CD4-positive, alpha-beta T cell (primary cell): ENCODE results near the gene GPR33. TPM values are rescaled to one million over a fixed set of nuclear protein-coding genes. Genes with fewer than 3 reads are reported as not detected.
"Not testable (repeated sequence)": the region's sequence is repeated elsewhere in the genome, so short reads cannot be mapped to it uniquely, and the experiment has no call there.

Experiments
- ATAC-seq: fragments of 200-7000 bp; cut with Tn5 transposase; one replicate; pipeline ENCODE4 v1.10.0; 2022; ENCODE audit warnings: mild to moderate bottlenecking; ENCODE audit not compliant: poor library complexity
- CTCF ChIA-PET: fragments of 350-600 bp; sonication (Branson Sonifier 250); formaldehyde crosslinking; loops from one replicate; lab custom pipeline; 2021; ENCODE audit warnings: antibody characterized with exemption, inconsistent platforms; lab: Charles Lee
- POLR2A ChIA-PET: fragments of 350-600 bp; sonication (Branson Sonifier 250); formaldehyde crosslinking; loops from one replicate; lab custom pipeline; 2021; ENCODE audit warnings: antibody characterized with exemption, inconsistent platforms; lab: Charles Lee
- DNase-seq, 14 experiments: peaks; one replicate each; pipeline ENCODE4 v3.0.0-alpha.2; 2013 to 2020; ENCODE audit warnings: mixed read lengths in 2 of 14
- H3K27ac ChIP-seq, 2 donors: one replicate each; pipeline versions ENCODE4 v1.5.1 to v1.7.0; 2013; ENCODE audit warnings: low read length in 2 of 2, low read depth in 1 of 2, mild to moderate bottlenecking in 1 of 2
- H3K27me3 ChIP-seq, 2 experiments: 1 replicate in 1 of 2; 2 replicates in 1 of 2; pipeline versions ENCODE4 v1.6.1 to v1.7.0; 2013; ENCODE audit warnings: low read length in 2 of 2, control low read depth in 1 of 2, mild to moderate bottlenecking in 1 of 2, moderate library complexity in 1 of 2; ENCODE audit not compliant: insufficient read depth in 2 of 2, control insufficient read depth in 1 of 2
- H3K36me3 ChIP-seq: one replicate; pipeline ENCODE4 v1.6.1; 2013; ENCODE audit warnings: low read length, control low read depth; ENCODE audit not compliant: insufficient read depth
- H3K4me1 ChIP-seq: one replicate; pipeline ENCODE4 v1.6.1; 2013; ENCODE audit warnings: low read length, control low read depth; ENCODE audit not compliant: insufficient read depth
- H3K4me3 ChIP-seq: one replicate; pipeline ENCODE4 v1.5.1; 2013; ENCODE audit warnings: mild to moderate bottlenecking, low read length, moderate library complexity
- H3K9me3 ChIP-seq, 2 experiments: 1 replicate in 1 of 2; 2 replicates in 1 of 2; pipeline versions ENCODE4 v1.6.1 to v1.7.0; 2013; ENCODE audit warnings: low read length in 2 of 2, mild to moderate bottlenecking in 2 of 2, control low read depth in 1 of 2, moderate library complexity in 1 of 2; ENCODE audit not compliant: control insufficient read depth in 1 of 2, insufficient read depth in 1 of 2
- H3K27ac Mint-ChIP-seq: one replicate; pipeline ENCODE4 v1.8.0; 2020; ENCODE audit warnings: mixed read lengths
- H3K27me3 Mint-ChIP-seq: one replicate; pipeline ENCODE4 v1.8.0; 2021; ENCODE audit warnings: mixed read lengths
- H3K36me3 Mint-ChIP-seq: one replicate; pipeline ENCODE4 v1.8.0; 2021; ENCODE audit warnings: low read depth, mixed read lengths
- H3K4me1 Mint-ChIP-seq: one replicate; pipeline ENCODE4 v1.8.0; 2021; ENCODE audit warnings: low read depth, mixed read lengths
- H3K4me3 Mint-ChIP-seq: one replicate; pipeline ENCODE4 v1.8.0; 2020; ENCODE audit warnings: mild to moderate bottlenecking, mixed read lengths
- H3K9me3 Mint-ChIP-seq: one replicate; pipeline ENCODE4 v1.8.0; 2020; ENCODE audit warnings: mixed read lengths
- intact Hi-C, 2 experiments: fragments of 100-400 bp; cut with DNase I in 1 of 2; cut with micrococcal nuclease in 1 of 2; formaldehyde crosslinking; loops; one replicate each; pipeline versions ENCODE4 v1.15.1 to v1.9.0; 2023 to 2025; cut with DNase I, micrococcal nuclease
- total RNA-seq, 174 experiments: library from RNA in 2 of 174; stranded (reverse) in 2 of 174; gene quantifications; one replicate each; pipeline ENCODE4 v1.2.3 and lab custom pipeline; 2021 to 2026
- TF ChIP-seq, protein P1 (sequence below): fragments of 200-600 bp; IDR thresholded peaks from one replicate; pipeline ENCODE4 v1.8.0; 2022; ENCODE audit warnings: antibody characterized with exemption, mild to moderate bottlenecking

Gene GPR33
- total RNA-seq, 2 experiments from 2014 or later, result not detected

DNA sequence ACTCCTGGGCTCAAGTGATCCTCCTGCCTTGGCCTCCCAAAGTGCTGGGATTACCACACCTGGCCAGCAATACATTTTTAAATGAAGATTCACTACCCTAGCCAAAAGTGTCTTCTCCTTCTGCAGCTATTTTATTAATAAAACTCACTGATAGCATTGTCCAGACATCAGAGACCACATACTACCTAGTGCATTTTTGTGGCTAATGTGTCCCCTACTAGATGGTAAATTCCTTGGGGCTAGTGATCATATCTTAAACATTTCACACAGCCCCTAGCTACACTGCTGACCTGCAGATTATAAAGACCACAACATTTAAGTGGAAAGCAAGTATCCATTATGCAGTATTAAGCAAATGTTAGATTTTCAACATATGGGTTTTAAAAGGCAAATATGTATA is 47.6 kb downstream of the GPR33 start:
- no peak overlapping the region for H3K27ac ChIP-seq
- peaks cover 5% of the 10 kb centered on the region for H3K36me3 ChIP-seq
- POLR2A ChIA-PET, result no interaction called here
- TF ChIP-seq, protein P1, sequence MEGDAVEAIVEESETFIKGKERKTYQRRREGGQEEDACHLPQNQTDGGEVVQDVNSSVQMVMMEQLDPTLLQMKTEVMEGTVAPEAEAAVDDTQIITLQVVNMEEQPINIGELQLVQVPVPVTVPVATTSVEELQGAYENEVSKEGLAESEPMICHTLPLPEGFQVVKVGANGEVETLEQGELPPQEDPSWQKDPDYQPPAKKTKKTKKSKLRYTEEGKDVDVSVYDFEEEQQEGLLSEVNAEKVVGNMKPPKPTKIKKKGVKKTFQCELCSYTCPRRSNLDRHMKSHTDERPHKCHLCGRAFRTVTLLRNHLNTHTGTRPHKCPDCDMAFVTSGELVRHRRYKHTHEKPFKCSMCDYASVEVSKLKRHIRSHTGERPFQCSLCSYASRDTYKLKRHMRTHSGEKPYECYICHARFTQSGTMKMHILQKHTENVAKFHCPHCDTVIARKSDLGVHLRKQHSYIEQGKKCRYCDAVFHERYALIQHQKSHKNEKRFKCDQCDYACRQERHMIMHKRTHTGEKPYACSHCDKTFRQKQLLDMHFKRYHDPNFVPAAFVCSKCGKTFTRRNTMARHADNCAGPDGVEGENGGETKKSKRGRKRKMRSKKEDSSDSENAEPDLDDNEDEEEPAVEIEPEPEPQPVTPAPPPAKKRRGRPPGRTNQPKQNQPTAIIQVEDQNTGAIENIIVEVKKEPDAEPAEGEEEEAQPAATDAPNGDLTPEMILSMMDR, result no peak
- Mint-ChIP-seq H3K27me3 (no peaks in the 10 kb centered on the region), H3K9me3 (no peaks in the 10 kb centered on the region), H3K27ac (no peak overlapping the region), H3K36me3 (peaks cover 39% of the 10 kb centered on the region), H3K4me3 (no peak overlapping the region), H3K4me1 (no peaks in the 10 kb centered on the region)
- intact Hi-C loops, result no loop called here
- no peaks in the 10 kb centered on the region for H3K4me1 ChIP-seq
- CTCF ChIA-PET, result no interaction called here
- no peaks in the 10 kb centered on the region for H3K9me3 ChIP-seq
- H3K27me3 ChIP-seq, result no peaks in the 10 kb centered on the region
- DNase-seq, result no peak
- no peak overlapping the region for H3K4me3 ChIP-seq
- no peak for ATAC-seq

DNA sequence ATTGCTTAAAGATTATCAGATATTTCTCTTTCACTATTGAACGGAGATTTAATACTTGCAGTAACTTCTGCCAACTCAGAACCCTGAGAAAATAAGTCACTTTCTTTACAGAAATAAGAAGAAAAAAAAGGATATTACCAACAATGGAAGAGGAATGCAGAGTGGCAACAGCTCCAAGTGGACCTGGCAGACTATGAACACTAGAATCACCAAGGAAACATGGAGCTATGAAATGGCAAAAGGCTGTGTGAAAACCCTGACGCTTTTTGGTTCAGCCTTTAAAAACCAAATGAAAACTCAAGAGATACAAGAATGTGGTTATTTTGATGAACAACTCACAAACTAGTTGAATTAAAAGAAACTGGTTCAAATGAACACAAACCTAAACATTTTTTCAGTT is 48.3 kb downstream of the GPR33 start:
- intact Hi-C loops, result no loop called here
- POLR2A ChIA-PET, result no interaction called here

DNA sequence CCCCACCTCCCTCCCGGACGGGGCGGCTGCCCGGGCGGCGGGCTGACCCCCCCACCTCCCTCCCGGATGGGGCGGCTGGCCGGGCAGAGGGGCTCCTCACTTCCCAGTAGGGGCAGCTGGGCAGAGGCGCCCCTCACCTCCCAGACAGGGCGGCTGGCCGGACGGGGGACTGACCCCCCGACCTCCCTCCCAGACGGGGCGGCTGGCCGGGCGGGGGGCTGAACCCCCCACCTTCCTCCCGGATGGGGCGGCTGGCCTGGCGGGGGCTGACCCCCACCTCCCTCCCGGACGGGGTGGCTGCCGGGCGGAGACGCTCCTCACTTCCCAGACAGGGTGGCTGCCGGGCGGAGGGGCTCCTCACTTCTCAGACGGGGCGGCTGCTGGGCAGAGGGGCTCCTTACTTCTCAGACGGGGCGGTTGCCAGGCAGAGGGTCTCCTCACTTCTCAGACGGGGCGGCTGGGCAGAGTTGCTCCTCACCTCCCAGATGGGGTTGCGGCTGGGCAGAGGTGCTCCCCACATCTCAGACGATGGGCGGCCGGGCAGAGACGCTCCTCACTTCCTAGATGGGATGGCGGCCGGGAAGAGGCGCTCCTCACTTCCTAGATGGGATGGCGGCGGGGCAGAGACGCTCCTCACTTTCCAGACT is 50.7 kb downstream of the GPR33 start:
- ATAC-seq, H3K27me3 ChIP-seq, H3K4me3 Mint-ChIP-seq, DNase-seq, H3K36me3 ChIP-seq, H3K4me3 ChIP-seq, H3K27ac ChIP-seq, H3K27ac Mint-ChIP-seq, H3K4me1 ChIP-seq, H3K9me3 Mint-ChIP-seq, H3K4me1 Mint-ChIP-seq, intact Hi-C loops, CTCF ChIA-PET, H3K9me3 ChIP-seq, POLR2A ChIA-PET, H3K27me3 Mint-ChIP-seq: not testable (repeated sequence)
- H3K36me3 Mint-ChIP-seq, result peaks cover 29% of the 10 kb centered on the region

More for the DNA sequence above, 48.3 kb downstream of the GPR33 start:
- no peak overlapping the region for H3K4me3 ChIP-seq
- no peak for ATAC-seq
- no peaks in the 10 kb centered on the region for H3K4me1 ChIP-seq
- H3K27me3 Mint-ChIP-seq, result no peaks in the 10 kb centered on the region
- no peak overlapping the region for H3K27ac ChIP-seq
- TF ChIP-seq, protein P1, result no peak
- no peak for DNase-seq
- peaks cover 38% of the 10 kb centered on the region for H3K36me3 Mint-ChIP-seq
- no peaks in the 10 kb centered on the region for H3K4me1 Mint-ChIP-seq
- H3K9me3 Mint-ChIP-seq, result no peaks in the 10 kb centered on the region
- no peaks in the 10 kb centered on the region for H3K9me3 ChIP-seq
- CTCF ChIA-PET, result interaction anchor here (0.6 kb wide), 1 partner anchor 12 kb away, joined by 3 read pairs; no protein-coding TSS in a partner anchor
- H3K27ac Mint-ChIP-seq, result no peak overlapping the region
- no peak overlapping the region for H3K4me3 Mint-ChIP-seq
- no peaks in the 10 kb centered on the region for H3K27me3 ChIP-seq
- peaks cover 5% of the 10 kb centered on the region for H3K36me3 ChIP-seq

DNA sequence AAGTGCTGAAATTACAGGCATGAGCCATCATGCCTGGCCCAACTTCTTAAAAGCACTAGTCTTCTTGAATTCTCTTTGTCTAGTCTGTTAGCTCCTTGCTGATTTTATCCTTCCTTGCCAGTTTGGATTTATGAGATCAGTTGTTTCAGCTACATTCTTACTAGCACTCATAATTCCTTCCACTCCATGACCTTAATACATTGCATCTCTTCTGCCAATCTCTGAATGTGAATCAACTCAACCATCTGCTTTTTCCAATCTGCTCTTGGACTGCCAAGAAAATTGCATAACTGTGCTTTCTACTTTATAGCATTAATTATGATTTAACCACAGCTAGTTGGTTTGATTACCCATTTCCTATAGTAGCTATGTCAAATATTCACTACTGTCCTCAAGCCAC is 52.6 kb downstream of the GPR33 start:
- intact Hi-C loops, result no loop called here

More for the DNA sequence above, 52.6 kb downstream of the GPR33 start:
- Histone ChIP-seq H3K27me3 (no peaks in the 10 kb centered on the region), H3K36me3 (peaks cover 2% of the 10 kb centered on the region), H3K4me1 (no peaks in the 10 kb centered on the region), H3K4me3 (no peak overlapping the region), H3K27ac (no peak overlapping the region), H3K9me3 (no peaks in the 10 kb centered on the region)
- CTCF ChIA-PET, result interaction anchor here (1.4 kb wide), 1 partner anchor 14 kb away, joined by 3 read pairs; no protein-coding TSS in a partner anchor
- Mint-ChIP-seq H3K27me3 (no peaks in the 10 kb centered on the region), H3K27ac (no peak overlapping the region), H3K4me3 (no peak overlapping the region), H3K36me3 (peaks cover 26% of the 10 kb centered on the region), H3K4me1 (no peaks in the 10 kb centered on the region), H3K9me3 (peaks cover 2% of the 10 kb centered on the region)
- POLR2A ChIA-PET, result interaction anchor here (1.9 kb wide), 1 partner anchor 15 kb away, joined by 6 read pairs; the partner anchor contains the start of gene HEATR5A
- DNase-seq (no peak), ATAC-seq (no peak)
- TF ChIP-seq, protein P1, result no peak
